Endothelial cell of hepatic sinusoid (primary cell): ENCODE data around the gene GRIA3.

Experiments used
- in situ Hi-C: cut with HindIII; loops from 2 replicates; pipeline ENCODE4 v1.10.0; 2017; ENCODE audit warnings: low sequenced_read_pairs

Gene GRIA3

DNA sequence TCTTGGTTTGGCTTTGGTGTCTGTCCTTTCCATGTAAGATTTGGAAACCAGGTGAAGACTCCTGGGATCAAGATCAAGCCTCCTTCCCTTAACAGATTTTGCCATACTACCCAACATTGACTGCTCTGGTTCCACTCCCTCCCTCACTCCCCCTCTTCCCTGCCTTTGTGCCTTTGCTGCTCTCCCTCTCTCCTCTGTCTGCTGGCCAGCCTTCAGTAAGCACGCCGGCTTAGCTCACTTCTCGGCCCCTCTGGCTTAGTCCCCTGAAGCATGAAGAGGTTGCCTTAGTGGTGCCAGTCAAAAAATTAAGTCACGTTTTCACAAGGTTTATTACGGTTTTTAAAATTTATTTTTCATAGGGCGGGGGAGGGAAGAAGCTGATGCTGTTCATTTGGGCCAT lies 6.0 kb downstream of the GRIA3 start:
- in situ Hi-C loops, result no loop called here

DNA sequence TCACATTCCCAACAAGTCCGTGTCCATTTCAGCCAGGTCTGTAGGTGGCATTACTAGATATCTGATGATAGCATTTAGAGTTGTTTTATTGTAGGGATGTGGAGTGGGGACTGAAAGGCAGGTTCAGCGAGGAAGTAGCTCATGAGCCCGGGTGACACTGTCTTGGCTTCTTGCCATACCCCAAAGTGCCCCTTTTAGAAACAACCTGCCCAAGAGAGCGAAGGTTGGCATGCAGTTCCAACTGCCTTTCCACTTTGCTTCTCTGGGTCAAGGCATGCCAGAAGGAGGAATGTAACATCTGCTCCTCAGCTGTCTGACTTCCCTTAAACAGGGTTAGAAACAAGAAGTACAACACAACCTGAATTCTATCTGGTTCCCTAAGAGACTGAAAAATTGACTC lies 9.0 kb downstream of the GRIA3 start:
- in situ Hi-C loops, result no loop called here

DNA sequence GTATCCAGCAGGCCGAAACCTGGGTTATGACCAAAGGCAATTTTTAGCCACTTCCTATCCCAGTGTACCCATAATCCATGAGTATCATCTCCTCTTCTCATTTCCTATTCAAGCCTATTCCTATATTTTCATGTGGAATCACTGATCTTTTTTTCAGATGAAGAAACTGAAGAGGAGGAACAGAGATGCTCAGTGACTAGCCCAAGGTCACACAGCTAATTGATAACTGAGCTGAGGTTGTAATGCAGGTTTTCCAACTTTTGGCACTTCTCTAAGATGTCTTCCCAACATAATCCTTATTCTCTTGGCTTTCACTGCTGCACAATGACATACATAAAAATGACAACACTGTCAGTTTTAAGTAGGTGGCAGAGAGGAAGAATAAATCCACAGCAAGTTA lies 15.3 kb downstream of the GRIA3 start:
- in situ Hi-C loops, result no loop called here

DNA sequence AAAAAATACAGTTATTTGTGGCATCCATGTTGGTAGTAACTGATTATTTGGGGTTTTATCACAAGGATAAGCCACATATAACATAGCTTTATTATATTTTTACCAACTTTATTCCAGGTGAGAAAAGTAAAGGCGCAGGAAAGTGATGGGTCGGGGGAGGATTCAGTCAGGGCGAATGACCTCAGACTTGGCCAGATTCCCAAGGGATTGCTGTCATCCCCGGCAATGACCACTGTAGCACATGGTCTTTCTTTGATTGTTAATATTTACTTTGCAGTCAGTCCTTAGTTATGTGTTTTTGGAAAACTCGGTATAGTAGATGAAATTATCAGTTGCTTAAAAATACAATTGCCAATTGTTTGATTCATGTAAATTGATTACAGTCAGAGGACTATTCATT lies 17.6 kb downstream of the GRIA3 start:
- in situ Hi-C loops, result no loop called here

DNA sequence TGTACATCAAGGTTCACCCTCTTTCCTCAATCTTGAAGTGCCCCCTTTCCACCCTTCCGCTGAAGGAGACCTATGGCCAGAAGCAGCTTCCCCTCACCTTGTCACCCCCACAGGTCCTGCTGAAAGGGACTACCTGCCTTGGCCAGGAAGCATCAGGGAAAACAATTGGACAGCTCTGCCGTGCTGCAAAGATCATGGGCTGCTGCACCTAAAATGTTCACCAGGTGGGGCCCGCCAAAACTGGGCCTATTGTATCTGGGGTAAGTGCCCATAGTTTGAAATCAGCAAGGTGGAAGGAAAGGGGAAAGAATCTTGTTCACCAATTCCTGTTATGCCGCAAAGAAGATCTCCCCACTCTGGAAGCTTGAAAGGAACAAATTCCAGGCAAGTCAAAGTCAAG lies 18.4 kb downstream of the GRIA3 start:
- in situ Hi-C loops, result no loop called here

DNA sequence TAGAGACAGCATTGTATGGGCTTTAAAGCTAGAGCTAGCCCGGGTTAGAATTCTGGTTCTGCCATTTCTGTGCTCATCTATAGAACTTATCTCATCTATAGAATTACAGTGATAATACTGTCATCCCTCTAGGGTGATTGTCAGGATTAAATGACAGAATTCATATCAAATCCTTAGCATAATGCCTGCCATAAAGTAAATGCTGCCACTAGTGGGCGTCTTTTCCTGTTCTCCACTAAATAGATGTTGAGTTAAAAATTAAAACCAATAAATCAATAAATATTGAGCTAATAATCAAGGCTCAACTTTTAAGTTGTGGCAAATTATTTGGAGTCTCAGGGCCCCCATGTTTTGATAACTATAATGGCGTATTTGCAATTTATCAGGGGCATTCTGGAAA lies 19.7 kb downstream of the GRIA3 start:
- in situ Hi-C loops, result no loop called here

DNA sequence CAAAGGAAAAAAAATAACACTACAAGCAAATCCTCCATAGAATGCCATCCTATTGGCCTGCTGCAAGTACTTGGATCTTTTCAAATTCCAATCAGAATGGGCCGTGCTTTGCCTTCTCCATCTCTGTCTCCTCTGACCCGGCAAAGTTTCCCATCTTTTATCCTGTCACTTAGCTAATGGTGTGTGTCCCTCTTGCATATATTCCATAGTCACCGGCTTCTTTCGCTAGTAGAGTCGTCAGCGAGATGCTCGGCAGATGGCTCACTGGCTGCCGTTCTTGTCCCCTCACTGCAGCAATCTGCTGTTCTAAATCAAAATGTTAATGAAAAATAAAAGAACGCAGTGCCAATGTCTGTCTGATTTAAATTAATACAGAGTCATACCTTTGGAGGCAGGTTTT lies 22.1 kb downstream of the GRIA3 start:
- in situ Hi-C loops, result no loop called here

DNA sequence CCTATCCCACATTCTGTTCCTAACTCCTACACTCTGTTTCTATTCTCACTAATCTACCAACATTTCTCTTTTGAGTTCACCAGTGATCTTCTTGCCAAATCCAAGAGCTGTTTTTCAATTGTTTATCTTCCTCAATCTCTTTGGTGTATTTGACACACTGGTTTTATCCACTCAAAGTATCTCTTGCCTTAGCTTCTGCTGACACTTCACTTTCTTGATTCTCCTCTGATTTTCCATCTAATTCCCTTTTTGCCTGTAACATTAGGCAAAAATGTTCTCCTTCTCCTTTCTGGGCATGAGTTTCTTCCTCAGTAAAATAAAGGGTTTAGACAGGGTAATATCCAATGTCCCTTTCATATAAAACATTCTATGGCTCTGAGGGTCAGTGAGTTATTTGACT lies 26.2 kb downstream of the GRIA3 start:
- in situ Hi-C loops, result no loop called here

DNA sequence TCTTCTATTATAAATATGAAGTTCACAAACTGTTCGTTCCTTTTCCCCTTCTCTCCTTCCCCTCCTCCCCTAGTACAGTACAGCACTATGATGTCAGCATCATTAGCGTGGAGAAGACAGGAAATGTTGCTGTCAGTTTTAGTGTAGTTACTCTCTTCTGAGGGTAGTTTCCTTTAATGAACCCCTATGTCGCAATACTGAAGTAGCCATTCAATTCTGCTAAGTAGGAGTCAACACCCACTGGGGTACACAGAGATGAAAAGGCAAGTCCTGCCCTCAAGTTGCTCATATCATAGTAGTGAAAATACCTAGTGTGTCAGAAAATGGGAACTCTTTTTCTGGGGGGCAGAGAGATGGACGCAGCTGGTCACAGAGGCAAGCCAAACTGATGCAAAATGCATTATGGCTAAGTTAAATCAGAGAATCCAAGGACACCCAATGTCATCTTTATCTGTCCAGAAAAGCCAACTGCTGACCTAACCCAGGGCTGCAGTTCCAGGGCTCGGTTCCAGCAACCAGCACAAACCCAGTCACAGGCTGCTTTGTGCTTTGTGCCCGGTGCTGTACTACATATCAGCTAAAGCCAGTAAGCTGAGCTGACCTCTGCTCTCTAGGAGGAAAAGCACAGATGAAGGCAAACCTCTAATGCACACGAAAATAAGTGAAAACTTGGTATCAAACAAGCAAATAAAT lies 31.5 kb downstream of the GRIA3 start:
- in situ Hi-C loops, result no loop called here

DNA sequence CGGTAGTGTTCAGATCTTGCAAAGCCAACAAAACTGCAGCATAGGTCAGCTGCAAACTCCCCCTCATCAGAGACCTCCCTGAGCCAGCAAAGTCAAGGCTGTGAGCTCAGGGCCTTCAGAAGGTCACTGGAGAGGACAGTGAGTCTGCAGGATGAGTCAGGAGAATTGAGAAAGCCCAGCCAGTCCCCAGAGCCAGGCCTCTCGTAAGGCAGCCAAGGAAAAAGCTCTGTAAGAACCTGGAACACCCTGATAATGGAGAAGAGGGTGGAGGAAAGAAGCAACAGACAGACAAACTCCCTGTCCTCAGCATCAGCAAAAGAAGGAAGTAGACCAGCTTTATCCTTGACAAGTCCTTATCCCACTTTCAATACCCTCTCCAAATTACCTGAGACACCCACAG lies 33.0 kb downstream of the GRIA3 start:
- in situ Hi-C loops, result no loop called here

DNA sequence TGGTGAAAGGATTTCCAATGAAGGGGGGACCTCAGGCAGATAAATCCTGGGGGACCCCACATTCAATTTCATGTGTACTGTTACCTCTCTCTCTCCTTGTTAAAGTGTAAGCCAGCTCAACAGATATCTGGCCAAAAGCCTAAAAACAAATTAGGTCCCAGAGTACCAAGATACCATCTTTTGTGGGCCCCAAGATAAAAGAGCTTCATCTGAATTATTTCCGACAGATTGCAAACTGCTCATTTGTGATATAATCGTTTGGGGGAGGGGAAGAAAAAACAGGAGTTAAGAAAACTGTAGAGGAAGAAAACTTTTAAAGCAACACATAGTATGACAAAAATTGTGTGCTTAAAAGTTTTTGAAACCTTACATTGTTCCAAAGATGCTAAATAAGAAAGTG lies 33.6 kb downstream of the GRIA3 start:
- in situ Hi-C loops, result no loop called here

DNA sequence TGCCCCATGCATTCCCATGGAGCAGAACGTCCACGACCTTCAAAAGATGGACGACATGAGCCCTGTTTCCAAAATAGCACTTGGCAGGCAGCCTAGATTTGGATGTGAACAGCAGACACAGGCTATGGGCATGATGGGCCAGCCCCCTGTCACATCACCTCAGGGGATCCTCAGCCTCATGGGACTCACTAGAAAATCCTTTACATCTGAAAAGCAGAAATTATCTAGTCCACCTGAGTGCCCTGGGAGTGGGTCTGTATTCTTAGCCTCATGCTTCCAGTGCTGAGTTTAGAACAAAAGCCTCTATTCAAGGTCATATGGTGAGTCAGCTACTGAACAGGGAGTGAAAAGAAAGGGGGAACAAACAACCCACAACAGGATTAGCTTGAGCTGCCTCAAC lies 35.8 kb downstream of the GRIA3 start:
- in situ Hi-C loops, result no loop called here

DNA sequence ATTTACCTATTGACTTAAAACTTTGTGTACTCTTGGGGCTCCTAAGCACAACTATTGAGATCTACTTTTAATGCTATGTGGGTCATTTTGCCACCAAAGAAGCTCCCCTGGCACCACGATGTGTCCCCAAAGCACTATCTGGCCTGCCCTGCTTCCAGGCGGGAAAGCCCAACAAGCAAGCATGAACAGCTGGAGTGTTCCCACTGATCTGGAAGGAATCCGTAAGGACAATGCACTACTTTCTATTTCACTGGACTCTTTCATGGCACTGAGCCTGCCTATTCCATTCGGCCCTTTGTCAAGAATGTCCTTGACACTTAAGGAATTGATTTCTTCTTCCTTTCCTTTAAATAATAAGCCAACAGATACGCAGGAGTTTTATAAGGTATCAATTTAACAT lies 38.8 kb downstream of the GRIA3 start:
- in situ Hi-C loops, result no loop called here

DNA sequence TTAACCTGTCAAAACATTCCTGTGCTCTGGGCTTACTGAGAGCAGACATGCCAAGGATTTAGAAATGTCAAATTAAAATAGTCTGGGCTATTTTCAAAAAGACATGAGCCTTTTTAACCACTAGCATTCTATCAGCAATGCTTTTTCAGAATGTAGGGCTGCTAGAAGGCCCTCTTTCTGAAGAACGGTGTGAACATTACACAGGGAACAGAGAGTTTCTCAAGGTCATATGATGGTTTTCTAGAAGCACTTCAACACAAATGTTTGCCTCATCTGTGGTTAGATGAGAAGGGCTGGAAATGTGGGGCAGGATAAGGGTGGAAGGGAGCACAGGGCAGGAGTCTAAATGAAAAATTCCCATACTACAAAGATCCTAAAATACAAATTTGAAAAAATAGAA lies 39.3 kb downstream of the GRIA3 start:
- in situ Hi-C loops, result no loop called here

DNA sequence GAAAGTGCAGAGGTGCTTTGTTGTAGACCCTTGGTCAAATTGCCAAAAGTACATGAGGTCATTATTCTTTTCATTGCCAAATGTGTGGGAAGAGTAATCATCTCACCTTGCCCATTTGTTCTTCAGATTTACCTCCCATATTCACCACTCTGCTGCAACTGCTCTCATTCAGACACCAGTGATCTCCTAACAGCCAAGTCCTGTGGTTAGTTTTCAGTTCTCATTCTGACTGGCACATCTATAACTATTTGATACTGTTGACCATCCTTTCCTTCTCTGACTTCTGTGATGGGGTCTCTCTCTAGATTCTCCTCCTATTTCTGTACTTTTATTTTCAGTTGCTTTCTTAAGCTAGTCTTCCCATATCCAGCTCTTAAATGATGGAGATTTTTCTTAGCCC lies 39.8 kb downstream of the GRIA3 start:
- in situ Hi-C loops, result no loop called here

DNA sequence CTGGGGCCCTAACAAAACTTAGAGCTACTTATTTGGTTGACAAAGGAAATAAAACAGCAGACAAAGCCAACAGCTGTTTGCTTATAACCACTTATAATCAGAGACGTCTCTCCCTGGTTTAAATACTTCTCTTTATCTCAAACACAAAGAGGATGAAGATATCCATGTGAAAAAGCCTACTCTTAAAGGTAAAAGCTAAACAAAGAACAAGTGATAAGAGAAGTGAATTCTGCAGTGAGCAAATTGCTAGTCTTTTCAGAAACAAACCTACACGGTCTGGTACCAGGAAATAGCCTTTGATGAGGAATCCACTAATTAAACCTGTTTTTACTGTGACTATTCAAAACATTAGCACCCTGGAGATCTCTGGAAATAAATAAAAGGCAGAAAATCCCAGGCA lies 46.7 kb downstream of the GRIA3 start:
- in situ Hi-C loops, result no loop called here

DNA sequence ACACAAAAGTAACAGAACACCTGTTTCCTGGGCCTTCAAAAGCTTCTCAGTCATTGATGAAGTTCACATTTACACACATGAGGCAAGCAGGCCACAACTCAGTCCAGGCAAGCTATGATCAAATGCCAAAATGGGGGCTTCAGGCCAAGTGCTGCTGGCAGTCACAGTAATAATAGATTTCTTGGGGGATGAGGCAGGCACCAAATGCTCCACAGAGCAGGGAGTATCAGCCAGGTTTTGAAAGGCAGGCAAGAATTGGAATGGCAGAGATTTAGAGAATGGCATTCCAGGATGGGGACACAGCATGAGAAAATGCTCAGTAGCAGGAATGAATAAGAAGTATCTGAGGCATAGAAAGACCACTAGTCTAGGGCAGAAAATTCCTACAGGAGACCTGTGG lies 52.8 kb downstream of the GRIA3 start:
- in situ Hi-C loops, result no loop called here

DNA sequence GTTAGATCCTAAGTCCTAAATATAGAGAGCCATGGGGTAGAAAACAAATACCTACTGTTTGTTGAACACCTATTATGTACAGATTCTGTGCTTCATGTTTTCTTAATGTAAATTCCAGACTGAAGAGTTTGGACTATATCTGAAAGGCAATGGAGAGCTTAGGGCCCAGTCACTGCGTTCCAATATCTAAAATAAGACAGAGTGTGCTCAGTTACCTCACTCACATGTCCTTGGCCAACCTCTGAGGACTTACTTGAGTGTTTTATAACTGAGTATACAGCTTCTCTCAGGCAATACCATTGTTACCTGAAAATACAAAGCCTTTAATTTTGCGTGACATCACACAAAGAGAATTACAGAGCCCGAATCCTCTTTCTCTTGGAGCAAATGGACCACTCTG lies 53.2 kb downstream of the GRIA3 start:
- in situ Hi-C loops, result no loop called here

DNA sequence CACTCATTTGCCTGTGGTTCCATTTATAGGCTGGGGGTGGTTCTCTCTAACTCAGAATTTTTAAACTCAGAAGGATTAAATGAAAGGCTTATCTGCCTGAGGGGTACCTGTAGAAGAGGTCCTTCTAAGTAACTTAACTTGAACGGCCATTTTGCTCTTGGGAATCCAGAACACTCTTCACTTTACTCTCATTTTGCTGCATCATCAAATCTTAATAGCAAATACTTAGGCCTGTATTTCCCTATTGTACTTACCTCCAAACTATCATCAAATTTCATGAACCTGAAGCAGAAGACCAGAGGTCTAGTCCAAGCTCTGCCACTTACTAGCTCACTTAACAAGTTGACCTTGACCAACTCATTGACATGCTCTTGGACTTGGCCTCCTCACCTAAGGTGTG lies 70.4 kb downstream of the GRIA3 start:
- in situ Hi-C loops, result no loop called here

DNA sequence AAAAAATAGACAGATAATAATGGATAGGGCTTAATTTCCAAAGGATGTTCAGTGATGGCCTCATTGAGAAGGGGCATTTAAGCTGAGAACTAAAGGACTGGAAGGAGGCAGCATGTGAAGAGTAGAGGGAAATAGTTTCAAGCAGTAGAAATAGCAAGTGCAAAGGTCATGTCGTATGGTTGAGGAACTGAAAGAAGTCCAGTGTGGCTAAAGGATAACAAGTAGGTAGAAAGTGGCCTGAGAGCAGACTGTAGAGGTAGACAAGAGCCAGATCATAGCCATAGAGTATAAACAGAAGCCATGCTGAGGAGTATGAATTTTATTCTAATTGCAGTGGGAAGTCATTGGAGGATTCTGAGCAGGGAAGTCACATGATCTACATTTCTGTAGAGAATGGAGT lies 72.3 kb downstream of the GRIA3 start:
- in situ Hi-C loops, result no loop called here

DNA sequence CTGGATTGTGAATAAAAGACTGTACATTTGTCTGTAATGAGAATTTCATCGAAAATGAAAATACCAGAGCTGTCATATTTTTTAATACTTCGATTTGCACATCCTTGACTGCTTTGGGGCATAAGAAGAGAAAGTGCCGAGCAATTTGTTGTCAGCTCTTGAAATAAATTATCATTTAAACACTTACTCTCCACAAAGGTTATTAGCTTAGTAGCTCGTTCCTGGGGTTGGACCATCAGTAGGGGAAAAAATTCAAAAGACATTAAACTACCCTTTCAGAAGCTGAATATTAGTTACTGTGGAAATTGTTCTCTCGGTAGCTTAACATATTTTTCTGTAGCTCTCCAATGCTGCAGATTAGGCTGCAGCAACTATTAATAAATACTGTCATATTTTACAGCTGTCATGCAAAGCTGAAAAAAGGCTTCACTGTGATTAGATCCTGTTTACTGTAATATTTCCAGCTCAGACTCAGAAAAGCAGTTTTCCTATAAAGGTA lies 76.9 kb downstream of the GRIA3 start:
- in situ Hi-C loops, result no loop called here

DNA sequence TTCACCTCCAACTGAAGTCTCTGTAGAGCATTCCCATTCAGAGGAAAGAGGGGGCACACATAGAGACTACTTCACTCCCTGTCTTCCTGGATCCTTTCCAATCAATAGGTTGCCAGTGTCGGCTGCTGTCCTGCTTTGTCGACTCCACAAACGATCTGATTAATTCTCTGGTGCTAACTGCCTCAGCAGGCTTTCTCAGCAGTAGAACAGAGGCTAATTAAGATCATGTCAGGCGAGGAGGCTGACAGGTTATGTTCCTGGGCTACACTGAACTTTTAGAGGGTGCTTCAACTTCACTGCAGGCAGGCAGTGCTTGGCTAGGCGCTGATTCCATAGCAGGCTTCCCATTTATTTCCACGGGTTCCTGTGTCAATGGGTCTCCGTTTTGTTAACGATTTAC lies 79.2 kb downstream of the GRIA3 start:
- in situ Hi-C loops, result no loop called here

DNA sequence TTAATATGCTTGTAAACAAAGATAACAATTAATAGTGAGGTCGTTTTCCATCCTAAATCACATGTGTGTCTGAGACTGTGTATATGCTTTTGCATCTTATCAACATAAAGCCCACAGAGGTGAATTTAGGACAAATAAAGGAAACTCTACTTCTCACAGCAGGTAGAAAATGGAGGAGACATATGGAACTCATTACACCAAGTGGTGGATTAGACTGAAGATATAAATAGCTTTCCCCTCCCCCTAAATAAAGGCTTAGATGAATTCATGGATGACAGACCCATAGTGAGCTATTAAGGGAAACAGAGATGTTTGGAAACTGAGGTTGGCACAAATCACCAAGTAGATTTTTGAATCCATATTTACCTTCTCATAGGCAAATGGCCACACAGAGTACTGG lies 79.7 kb downstream of the GRIA3 start:
- in situ Hi-C loops, result no loop called here
